Small intestine (tissue), 7 donors: ENCODE data around the gene BBS12. TPM values are rescaled to one million over a fixed set of nuclear protein-coding genes. Genes with fewer than 3 reads are reported as not detected.

Source experiments
- DNase-seq, 2 donors: peaks; one replicate each; pipeline versions ENCODE4 v3.0.0 to v3.0.0-alpha.2; 2013
- FAIRE-seq: peaks from 2 replicates; lab custom pipeline; 2012; peaks lifted over from hg19 to GRCh38; lab: Jason Lieb, UNC
- H3K27ac ChIP-seq, 3 donors: one replicate each; pipeline ENCODE4 v1.5.1; 2013; ENCODE audit warnings: low read length in 2 of 3, mild to moderate bottlenecking in 2 of 3, control low read depth in 1 of 3, inconsistent platforms in 1 of 3, low read depth in 1 of 3, moderate library complexity in 1 of 3
- H3K27me3 ChIP-seq, 3 donors: one replicate each; pipeline ENCODE4 v1.6.1; 2013; ENCODE audit warnings: low read length in 3 of 3, inconsistent platforms in 1 of 3; ENCODE audit not compliant: control insufficient read depth in 3 of 3, insufficient read depth in 3 of 3
- H3K36me3 ChIP-seq, 3 donors: one replicate each; pipeline ENCODE4 v1.6.1; 2013; ENCODE audit warnings: low read length in 3 of 3, inconsistent platforms in 1 of 3, low read depth in 1 of 3, mild to moderate bottlenecking in 1 of 3, moderate library complexity in 1 of 3; ENCODE audit not compliant: control insufficient read depth in 3 of 3, insufficient read depth in 2 of 3
- H3K4me1 ChIP-seq, 3 donors: one replicate each; pipeline ENCODE4 v1.6.1; 2013; ENCODE audit warnings: low read length in 2 of 3, inconsistent platforms in 1 of 3, low read depth in 1 of 3, mild to moderate bottlenecking in 1 of 3, moderate library complexity in 1 of 3; ENCODE audit not compliant: control insufficient read depth in 3 of 3, insufficient read depth in 2 of 3
- H3K4me3 ChIP-seq, 3 donors: one replicate each; pipeline ENCODE4 v1.5.1; 2013; ENCODE audit warnings: low read length in 3 of 3, control low read depth in 1 of 3, inconsistent platforms in 1 of 3, low read depth in 1 of 3, mild to moderate bottlenecking in 1 of 3, moderate library complexity in 1 of 3
- H3K9me3 ChIP-seq, 2 donors: one replicate each; pipeline ENCODE4 v1.6.1; 2013; ENCODE audit warnings: low read depth in 1 of 2, low read length in 1 of 2; ENCODE audit not compliant: control insufficient read depth in 2 of 2, insufficient read depth in 1 of 2
- WGBS, 3 donors: extraction: QIAGEN DNeasy Blood & Tissue Kit; methylation state at CpG; one replicate each; pipeline ENCODE4 v1.1.7; 2013; 5-methylcytosine and 5-hydroxymethylcytosine counted together
- polyA plus RNA-seq, 4 donors: library from polyadenylated mRNA; stranded (reverse) in 3 of 4; unstranded in 1 of 4; fragments of 200-250 nt in 3 of 4; fragments of 120-200 nt in 1 of 4; gene quantifications; one replicate each; pipeline versions ENCODE4 v1.2.1 to v1.2.3, GENCODE V29; 2013
- donor health status: healthy with polysubstance abuse.
- donor health status: control.
- donor health status: control.
- donor health status: Bipolar disorder and iron deficiency.
- donor health status: healthy.

The BBS12 gene
- polyA plus RNA-seq, 4 donors, result 1.3 to 9.0 (median 1.4) TPM

- H3K4me3 ChIP-seq, result no peak overlapping the region
- no peak for FAIRE-seq
- no peaks in the 10 kb centered on the region for H3K27me3 ChIP-seq
- no peak for DNase-seq
- H3K9me3 ChIP-seq, result no peaks in the 10 kb centered on the region
- no peaks in the 10 kb centered on the region for H3K4me1 ChIP-seq
- no peaks in the 10 kb centered on the region for H3K36me3 ChIP-seq
- H3K27ac ChIP-seq, result no peak overlapping the region
Measured at GRCh38 chr4:122772986-122773385, 40.5 kb downstream of the BBS12 start.

- 87 to 93% (median 89%) methylated on average over 3 of the region's 3 CpGs for WGBS, 3 donors
- DNase-seq (no peak), FAIRE-seq (no peak)
- H3K4me3 ChIP-seq, result no peak overlapping the region
- no peaks in the 10 kb centered on the region for H3K9me3 ChIP-seq
- H3K27ac ChIP-seq, result no peak overlapping the region
- H3K27me3 ChIP-seq, result no peaks in the 10 kb centered on the region
- H3K36me3 ChIP-seq, result no peaks in the 10 kb centered on the region
- no peaks in the 10 kb centered on the region for H3K4me1 ChIP-seq
Measured at GRCh38 chr4:122775039-122775438, 42.5 kb downstream of the BBS12 start.

- no peak overlapping the region for H3K27ac ChIP-seq
- H3K9me3 ChIP-seq, result no peaks in the 10 kb centered on the region
- 89 to 92% (median 90%) methylated on average over 6 of the region's 6 CpGs for WGBS, 3 donors
Measured at GRCh38 chr4:122775987-122776836, 43.7 kb downstream of the BBS12 start.

DNA sequence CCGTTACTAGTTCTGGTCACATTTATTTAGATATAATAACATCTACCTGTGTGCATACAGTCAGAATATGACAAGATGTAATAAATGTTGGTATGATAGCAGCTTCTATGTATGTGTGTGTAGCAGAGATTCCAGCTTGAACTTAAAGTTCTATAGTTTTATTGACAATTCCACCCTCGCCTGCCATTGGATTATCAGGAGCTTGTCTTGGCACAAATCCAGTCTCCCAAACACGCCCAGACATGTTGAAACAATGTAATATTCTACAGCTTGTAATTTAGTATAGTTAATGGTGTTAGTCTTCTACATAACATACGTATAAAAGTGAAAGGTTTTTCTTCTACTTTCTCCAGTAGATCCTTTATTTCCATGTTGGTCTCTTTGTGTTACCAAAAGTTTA, 44.4 kb downstream of the BBS12 start:
- H3K4me3 ChIP-seq, result no peak overlapping the region
- H3K9me3 ChIP-seq, result no peaks in the 10 kb centered on the region
- FAIRE-seq, result no peak
- H3K4me1 ChIP-seq, result no peaks in the 10 kb centered on the region
- no peak overlapping the region for H3K27ac ChIP-seq
- no peaks in the 10 kb centered on the region for H3K27me3 ChIP-seq
- WGBS, 3 donors, result 21 to 55% (median 40%) methylated on average over 4 of the region's 4 CpGs
- DNase-seq, result peak; percentile 61 to 73
- no peaks in the 10 kb centered on the region for H3K36me3 ChIP-seq

More at GRCh38 chr4:122775987-122776836, 43.7 kb downstream of the BBS12 start:
- no peak overlapping the region for H3K4me3 ChIP-seq
- no peak for FAIRE-seq
- no peak for DNase-seq
- no peaks in the 10 kb centered on the region for H3K27me3 ChIP-seq
- no peaks in the 10 kb centered on the region for H3K4me1 ChIP-seq
- no peaks in the 10 kb centered on the region for H3K36me3 ChIP-seq

GRCh38 chr4:122777846-122778673, 45.6 kb downstream of the BBS12 start:
- FAIRE-seq (no peak), DNase-seq (no peak)
- 94 to 97% (median 95%) methylated on average over 7 of the region's 7 CpGs for WGBS, 3 donors
- H3K36me3 ChIP-seq, result no peaks in the 10 kb centered on the region
- H3K27me3 ChIP-seq, result no peaks in the 10 kb centered on the region
- H3K4me3 ChIP-seq, result no peak overlapping the region
- H3K4me1 ChIP-seq, result no peaks in the 10 kb centered on the region
- H3K9me3 ChIP-seq, result no peaks in the 10 kb centered on the region
- H3K27ac ChIP-seq, result no peak overlapping the region

DNA sequence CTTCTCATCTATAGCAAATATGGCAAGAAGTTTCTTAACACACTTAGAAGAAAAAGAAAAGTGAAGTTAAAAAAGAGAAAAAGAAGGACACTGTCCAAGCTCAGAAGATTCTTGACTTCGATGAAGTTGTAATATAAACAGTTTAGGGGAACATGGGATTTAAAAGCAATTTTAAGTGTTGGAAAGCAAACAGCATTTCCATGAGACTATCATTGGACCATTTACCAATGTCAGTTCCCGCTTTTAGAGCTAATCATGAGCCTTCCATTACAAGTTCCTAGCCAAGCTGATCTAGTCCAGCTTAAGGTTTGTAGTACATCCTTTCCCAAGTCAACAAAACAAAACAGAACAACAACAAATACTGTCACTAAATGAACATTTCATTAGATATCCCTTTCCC, 49.0 kb downstream of the BBS12 start:
- DNase-seq, result no peak
- 70 to 93% (median 86%) methylated on average over 2 of the region's 2 CpGs for WGBS, 3 donors
- no peaks in the 10 kb centered on the region for H3K36me3 ChIP-seq
- no peak overlapping the region for H3K27ac ChIP-seq
- H3K27me3 ChIP-seq, result no peaks in the 10 kb centered on the region
- H3K9me3 ChIP-seq, result no peaks in the 10 kb centered on the region
- H3K4me1 ChIP-seq, result no peaks in the 10 kb centered on the region
- no peak for FAIRE-seq
- no peak overlapping the region for H3K4me3 ChIP-seq

DNA sequence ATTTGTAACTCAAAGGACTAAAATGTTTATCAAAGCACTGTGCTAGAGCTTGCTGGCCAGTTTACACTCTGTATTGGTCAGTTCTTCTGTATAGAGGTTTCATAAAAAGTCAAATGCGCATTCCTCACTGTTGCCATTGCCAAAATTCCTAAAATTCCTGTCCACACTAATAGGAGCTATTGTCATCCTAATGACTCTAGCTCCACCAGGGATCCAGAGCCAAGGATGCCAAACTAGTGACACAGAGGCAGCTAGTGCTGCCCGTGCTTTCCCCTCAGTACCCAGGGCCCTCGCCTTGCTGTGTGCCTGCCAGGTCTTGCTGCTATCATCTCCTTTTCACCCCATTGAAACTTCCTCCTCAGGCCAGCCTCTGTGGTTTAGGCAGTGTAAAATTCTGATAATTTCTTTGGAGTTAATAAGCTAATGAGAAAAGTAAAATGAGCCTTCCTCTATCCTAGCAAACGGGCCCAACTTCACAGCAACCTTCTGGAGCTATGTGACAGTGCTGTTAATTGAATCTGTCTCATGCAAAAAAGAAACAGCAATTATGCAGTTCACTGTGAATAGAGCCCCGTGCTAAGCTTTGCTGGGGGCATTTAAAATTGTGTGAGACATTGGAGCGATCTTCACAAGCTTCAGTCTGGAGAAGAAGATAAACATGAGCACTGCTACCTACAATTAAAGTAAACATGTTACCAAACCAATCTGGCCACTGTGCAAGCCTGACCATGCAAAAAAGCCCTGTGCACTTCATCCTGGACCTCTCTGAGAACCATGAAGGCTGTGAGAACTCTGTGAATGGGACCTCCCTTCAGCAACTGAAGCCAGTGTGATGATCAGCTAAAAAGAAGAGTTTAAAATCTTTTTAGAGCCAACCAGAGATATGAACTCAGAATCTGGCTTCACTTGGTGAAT, 51.1 kb downstream of the BBS12 start:
- FAIRE-seq, result no peak

DNA sequence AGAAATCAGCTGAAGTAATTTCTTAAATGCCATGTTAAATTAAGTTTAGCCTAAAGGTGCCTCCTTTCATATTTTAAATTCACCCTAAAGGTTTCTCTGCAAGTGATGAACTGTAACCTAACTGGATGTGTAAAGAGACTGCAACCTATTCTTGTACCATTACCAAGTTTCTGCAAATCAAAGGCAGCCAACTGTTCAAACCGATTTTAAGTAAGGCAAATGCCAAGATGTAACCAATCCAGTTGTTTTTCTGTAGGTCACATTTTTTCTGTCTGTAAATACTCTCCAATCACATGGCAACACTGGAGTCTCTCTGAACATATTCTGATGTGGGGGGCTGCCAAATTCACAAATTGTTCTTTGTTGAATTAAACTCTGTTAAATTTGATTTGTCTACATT, 51.8 kb downstream of the BBS12 start:
- no peaks in the 10 kb centered on the region for H3K9me3 ChIP-seq

More for the DNA sequence above, 51.1 kb downstream of the BBS12 start:
- H3K4me3 ChIP-seq, result no peak overlapping the region
- no peaks in the 10 kb centered on the region for H3K9me3 ChIP-seq
- DNase-seq, result no peak
- no peaks in the 10 kb centered on the region for H3K4me1 ChIP-seq
- no peaks in the 10 kb centered on the region for H3K27me3 ChIP-seq
- no peaks in the 10 kb centered on the region for H3K36me3 ChIP-seq
- 54 to 71% (median 68%) methylated on average over 6 of the region's 6 CpGs for WGBS, 3 donors
- peak overlapping the region in 1 of 3 donors; percentile 11 for H3K27ac ChIP-seq

More for the DNA sequence above, 51.8 kb downstream of the BBS12 start:
- FAIRE-seq (no peak), DNase-seq (no peak)
- Histone ChIP-seq H3K4me3 (no peak overlapping the region), H3K27ac (no peak overlapping the region), H3K36me3 (no peaks in the 10 kb centered on the region), H3K27me3 (no peaks in the 10 kb centered on the region), H3K4me1 (no peaks in the 10 kb centered on the region)
- WGBS, 3 donors, result 20 to 45% (median 31%) methylated on average over 1 of the region's 1 CpG
